SK-N-SH treated with all-trans-retinoic acid at 6 μM for 48 hours (cell line): ENCODE results near the gene GALNTL6.

Source experiments
- ATAC-seq: fragments of 200-7000 bp; cut with Tn5 transposase; 3 replicates; pipeline ENCODE4 v1.9.1; 2020; ENCODE audit warnings: mild to moderate bottlenecking, moderate library complexity
- ARNTL ChIP-seq: fragments of 450-650 bp; formaldehyde crosslinking; IDR thresholded peaks from 2 replicates; pipeline ENCODE4 v1.5.0; 2020; ENCODE audit warnings: low read depth, mild to moderate bottlenecking, moderate library complexity, borderline replicate concordance
- BACH2 ChIP-seq: fragments of 250-450 bp; sonication (Bioruptor Pico); IDR thresholded peaks from 2 replicates; pipeline ENCODE4 v1.9.0; 2021; ENCODE audit warnings: mild to moderate bottlenecking, borderline replicate concordance
- CSDC2 ChIP-seq: fragments of 250-450 bp; sonication (Bioruptor Pico); IDR thresholded peaks from 2 replicates; pipeline ENCODE4 v1.5.0; 2020; ENCODE audit warnings: mild to moderate bottlenecking, moderate library complexity
- ESRRG ChIP-seq: fragments of 250-450 bp; sonication (Bioruptor Pico); IDR thresholded peaks from 2 replicates; pipeline ENCODE4 v1.6.1; 2021; ENCODE audit warnings: mild to moderate bottlenecking
- GLIS3 ChIP-seq: fragments of 250-450 bp; sonication (Bioruptor Pico); IDR thresholded peaks from 2 replicates; pipeline ENCODE4 v1.5.0; 2020; ENCODE audit warnings: mild to moderate bottlenecking, moderate library complexity
- ISL1 ChIP-seq: fragments of 250-450 bp; sonication (Bioruptor Pico); IDR thresholded peaks from 2 replicates; pipeline ENCODE4 v2.1.2; 2022; ENCODE audit warnings: mild to moderate bottlenecking, moderate library complexity
- OSR1 ChIP-seq: fragments of 250-450 bp; sonication (Bioruptor Pico); IDR thresholded peaks from 2 replicates; pipeline ENCODE4 v1.8.0; 2022; ENCODE audit warnings: moderate library complexity, mild to moderate bottlenecking, inconsistent platforms
- PPARA ChIP-seq: fragments of 250-450 bp; sonication (Bioruptor Pico); IDR thresholded peaks from 2 replicates; pipeline ENCODE4 v1.5.0; 2020; ENCODE audit warnings: mild to moderate bottlenecking, borderline replicate concordance
- RARB ChIP-seq: fragments of 250-450 bp; sonication (Bioruptor Pico); IDR thresholded peaks from 2 replicates; pipeline ENCODE4 v1.8.0; 2021; ENCODE audit warnings: mild to moderate bottlenecking, moderate library complexity
- SNAI2 ChIP-seq: fragments of 250-450 bp; sonication (Bioruptor Pico); IDR thresholded peaks from 2 replicates; pipeline ENCODE4 v1.5.0; 2020; ENCODE audit warnings: mild to moderate bottlenecking, moderate library complexity
- TCF4 ChIP-seq: fragments of 250-450 bp; sonication (Bioruptor Pico); IDR thresholded peaks from 2 replicates; pipeline ENCODE4 v1.8.0; 2021; ENCODE audit warnings: mild to moderate bottlenecking, moderate library complexity, borderline replicate concordance
- ZC3H10 ChIP-seq: fragments of 250-450 bp; sonication (Bioruptor Pico); IDR thresholded peaks from 2 replicates; pipeline ENCODE4 v1.5.1; 2021; ENCODE audit warnings: mild to moderate bottlenecking, moderate library complexity
- ZFP3 ChIP-seq: fragments of 250-450 bp; sonication (Bioruptor Pico); IDR thresholded peaks from 2 replicates; pipeline ENCODE4 v1.5.0; 2020; ENCODE audit warnings: mild to moderate bottlenecking, moderate library complexity
- ZFP30 ChIP-seq: fragments of 450-650 bp; formaldehyde crosslinking; IDR thresholded peaks from 2 replicates; pipeline ENCODE4 v1.5.0; 2022; ENCODE audit warnings: mild to moderate bottlenecking, moderate library complexity
- ZNF565 ChIP-seq: fragments of 450-650 bp; formaldehyde crosslinking; conservative IDR thresholded peaks from 2 replicates; pipeline ENCODE4 v1.5.0; 2020; ENCODE audit warnings: low read depth, mild to moderate bottlenecking, moderate library complexity
- ZNF70 ChIP-seq: fragments of 450-650 bp; formaldehyde crosslinking; IDR thresholded peaks from 2 replicates; pipeline ENCODE4 v1.5.0; 2020; ENCODE audit warnings: mild to moderate bottlenecking, moderate library complexity
- ZNF8 ChIP-seq: fragments of 450-650 bp; formaldehyde crosslinking; IDR thresholded peaks from 2 replicates; pipeline ENCODE4 v1.5.0; 2020; ENCODE audit warnings: mild to moderate bottlenecking, moderate library complexity
- TF ChIP-seq, protein P1 (sequence below): fragments of 250-450 bp; sonication (Bioruptor Pico); IDR thresholded peaks from 2 replicates; pipeline ENCODE4 v1.5.1; 2021; ENCODE audit warnings: mild to moderate bottlenecking, moderate library complexity
- TF ChIP-seq, protein P2 (sequence below): fragments of 250-450 bp; sonication (Bioruptor Pico); IDR thresholded peaks from 2 replicates; pipeline ENCODE4 v1.8.0; 2020; ENCODE audit warnings: mild to moderate bottlenecking, moderate library complexity, borderline replicate concordance
- TF ChIP-seq, protein P3 (sequence below): fragments of 250-450 bp; sonication (Bioruptor Pico); IDR thresholded peaks from 2 replicates; pipeline ENCODE4 v1.5.1; 2020; ENCODE audit warnings: low read depth, mild to moderate bottlenecking, moderate library complexity
- TF ChIP-seq, protein P4 (sequence below): fragments of 250-450 bp; sonication (Bioruptor Pico); IDR thresholded peaks from 2 replicates; pipeline ENCODE4 v1.5.0; 2020; ENCODE audit warnings: mild to moderate bottlenecking, moderate library complexity
- TF ChIP-seq, protein P5 (sequence below): fragments of 250-450 bp; sonication (Bioruptor Pico); IDR thresholded peaks from 2 replicates; pipeline ENCODE4 v1.8.0; 2021; ENCODE audit warnings: low read depth, mild to moderate bottlenecking, moderate library complexity, borderline replicate concordance

Gene GALNTL6

DNA sequence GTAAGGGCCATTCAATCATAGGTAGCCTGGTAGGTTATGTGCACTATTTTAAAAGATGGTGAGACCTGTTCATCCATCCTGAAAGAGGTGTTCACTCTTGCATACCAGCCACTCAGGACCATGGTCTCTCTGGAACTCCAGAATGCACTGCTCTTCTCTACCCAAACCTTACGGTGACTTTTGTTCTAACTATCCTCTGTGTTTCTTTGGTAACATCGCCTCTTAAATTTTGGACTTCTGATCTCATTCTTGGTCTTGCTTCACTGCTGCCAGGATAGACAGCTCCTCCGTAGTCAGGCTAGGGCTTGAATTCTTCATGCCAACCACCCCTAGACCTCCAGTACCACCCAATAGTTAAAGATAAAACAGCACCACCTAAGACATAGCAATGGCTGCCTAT is 1009.1 kb downstream of the GALNTL6 start:
- no peak for ATAC-seq
- TF ChIP-seq, protein P1, sequence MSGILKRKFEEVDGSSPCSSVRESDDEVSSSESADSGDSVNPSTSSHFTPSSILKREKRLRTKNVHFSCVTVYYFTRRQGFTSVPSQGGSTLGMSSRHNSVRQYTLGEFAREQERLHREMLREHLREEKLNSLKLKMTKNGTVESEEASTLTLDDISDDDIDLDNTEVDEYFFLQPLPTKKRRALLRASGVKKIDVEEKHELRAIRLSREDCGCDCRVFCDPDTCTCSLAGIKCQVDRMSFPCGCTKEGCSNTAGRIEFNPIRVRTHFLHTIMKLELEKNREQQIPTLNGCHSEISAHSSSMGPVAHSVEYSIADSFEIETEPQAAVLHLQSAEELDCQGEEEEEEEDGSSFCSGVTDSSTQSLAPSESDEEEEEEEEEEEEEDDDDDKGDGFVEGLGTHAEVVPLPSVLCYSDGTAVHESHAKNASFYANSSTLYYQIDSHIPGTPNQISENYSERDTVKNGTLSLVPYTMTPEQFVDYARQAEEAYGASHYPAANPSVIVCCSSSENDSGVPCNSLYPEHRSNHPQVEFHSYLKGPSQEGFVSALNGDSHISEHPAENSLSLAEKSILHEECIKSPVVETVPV = no peak
- TF ChIP-seq, protein P2, sequence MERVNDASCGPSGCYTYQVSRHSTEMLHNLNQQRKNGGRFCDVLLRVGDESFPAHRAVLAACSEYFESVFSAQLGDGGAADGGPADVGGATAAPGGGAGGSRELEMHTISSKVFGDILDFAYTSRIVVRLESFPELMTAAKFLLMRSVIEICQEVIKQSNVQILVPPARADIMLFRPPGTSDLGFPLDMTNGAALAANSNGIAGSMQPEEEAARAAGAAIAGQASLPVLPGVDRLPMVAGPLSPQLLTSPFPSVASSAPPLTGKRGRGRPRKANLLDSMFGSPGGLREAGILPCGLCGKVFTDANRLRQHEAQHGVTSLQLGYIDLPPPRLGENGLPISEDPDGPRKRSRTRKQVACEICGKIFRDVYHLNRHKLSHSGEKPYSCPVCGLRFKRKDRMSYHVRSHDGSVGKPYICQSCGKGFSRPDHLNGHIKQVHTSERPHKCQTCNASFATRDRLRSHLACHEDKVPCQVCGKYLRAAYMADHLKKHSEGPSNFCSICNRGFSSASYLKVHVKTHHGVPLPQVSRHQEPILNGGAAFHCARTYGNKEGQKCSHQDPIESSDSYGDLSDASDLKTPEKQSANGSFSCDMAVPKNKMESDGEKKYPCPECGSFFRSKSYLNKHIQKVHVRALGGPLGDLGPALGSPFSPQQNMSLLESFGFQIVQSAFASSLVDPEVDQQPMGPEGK (CRISPR knock-in tag) = no peak
- TF ChIP-seq ZNF565 (CRISPR knock-in tag) = no peak
- TF ChIP-seq, protein P3, sequence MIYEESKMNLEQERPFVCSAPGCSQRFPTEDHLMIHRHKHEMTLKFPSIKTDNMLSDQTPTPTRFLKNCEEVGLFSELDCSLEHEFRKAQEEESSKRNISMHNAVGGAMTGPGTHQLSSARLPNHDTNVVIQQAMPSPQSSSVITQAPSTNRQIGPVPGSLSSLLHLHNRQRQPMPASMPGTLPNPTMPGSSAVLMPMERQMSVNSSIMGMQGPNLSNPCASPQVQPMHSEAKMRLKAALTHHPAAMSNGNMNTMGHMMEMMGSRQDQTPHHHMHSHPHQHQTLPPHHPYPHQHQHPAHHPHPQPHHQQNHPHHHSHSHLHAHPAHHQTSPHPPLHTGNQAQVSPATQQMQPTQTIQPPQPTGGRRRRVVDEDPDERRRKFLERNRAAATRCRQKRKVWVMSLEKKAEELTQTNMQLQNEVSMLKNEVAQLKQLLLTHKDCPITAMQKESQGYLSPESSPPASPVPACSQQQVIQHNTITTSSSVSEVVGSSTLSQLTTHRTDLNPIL = no peak
- TF ChIP-seq TCF4 (CRISPR knock-in tag) = no peak
- TF ChIP-seq ZNF8 (CRISPR knock-in tag) = no peak
- TF ChIP-seq ZFP30 (CRISPR knock-in tag) = no peak
- TF ChIP-seq CSDC2 (CRISPR knock-in tag) = no peak
- TF ChIP-seq ISL1 (CRISPR knock-in tag) = no peak
- no peak for TF ChIP-seq ARNTL (CRISPR knock-in tag)
- TF ChIP-seq RARB (CRISPR knock-in tag) = no peak
- no peak for TF ChIP-seq OSR1 (CRISPR knock-in tag)
- no peak for TF ChIP-seq GLIS3
- TF ChIP-seq, protein P4, sequence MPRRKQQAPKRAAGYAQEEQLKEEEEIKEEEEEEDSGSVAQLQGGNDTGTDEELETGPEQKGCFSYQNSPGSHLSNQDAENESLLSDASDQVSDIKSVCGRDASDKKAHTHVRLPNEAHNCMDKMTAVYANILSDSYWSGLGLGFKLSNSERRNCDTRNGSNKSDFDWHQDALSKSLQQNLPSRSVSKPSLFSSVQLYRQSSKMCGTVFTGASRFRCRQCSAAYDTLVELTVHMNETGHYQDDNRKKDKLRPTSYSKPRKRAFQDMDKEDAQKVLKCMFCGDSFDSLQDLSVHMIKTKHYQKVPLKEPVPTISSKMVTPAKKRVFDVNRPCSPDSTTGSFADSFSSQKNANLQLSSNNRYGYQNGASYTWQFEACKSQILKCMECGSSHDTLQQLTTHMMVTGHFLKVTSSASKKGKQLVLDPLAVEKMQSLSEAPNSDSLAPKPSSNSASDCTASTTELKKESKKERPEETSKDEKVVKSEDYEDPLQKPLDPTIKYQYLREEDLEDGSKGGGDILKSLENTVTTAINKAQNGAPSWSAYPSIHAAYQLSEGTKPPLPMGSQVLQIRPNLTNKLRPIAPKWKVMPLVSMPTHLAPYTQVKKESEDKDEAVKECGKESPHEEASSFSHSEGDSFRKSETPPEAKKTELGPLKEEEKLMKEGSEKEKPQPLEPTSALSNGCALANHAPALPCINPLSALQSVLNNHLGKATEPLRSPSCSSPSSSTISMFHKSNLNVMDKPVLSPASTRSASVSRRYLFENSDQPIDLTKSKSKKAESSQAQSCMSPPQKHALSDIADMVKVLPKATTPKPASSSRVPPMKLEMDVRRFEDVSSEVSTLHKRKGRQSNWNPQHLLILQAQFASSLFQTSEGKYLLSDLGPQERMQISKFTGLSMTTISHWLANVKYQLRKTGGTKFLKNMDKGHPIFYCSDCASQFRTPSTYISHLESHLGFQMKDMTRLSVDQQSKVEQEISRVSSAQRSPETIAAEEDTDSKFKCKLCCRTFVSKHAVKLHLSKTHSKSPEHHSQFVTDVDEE = no peak

DNA sequence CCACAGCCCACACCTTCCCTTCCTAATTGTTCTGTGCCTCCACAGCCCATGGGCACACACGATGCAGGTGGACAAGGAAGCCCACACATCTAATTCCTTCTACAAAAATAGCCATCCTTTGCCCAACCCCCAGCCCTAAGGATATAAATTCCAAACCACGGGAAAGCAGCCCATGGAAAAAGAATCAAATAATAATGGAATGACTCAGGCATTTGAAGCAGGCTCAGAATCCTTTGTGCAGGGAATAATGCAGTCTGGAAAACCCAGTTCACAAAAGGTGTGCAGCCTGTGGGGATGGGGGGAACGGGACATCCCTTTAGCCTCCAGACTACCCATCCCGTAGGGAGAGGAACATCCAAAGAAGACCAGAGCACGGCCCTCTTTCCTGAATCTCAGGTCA is 1013.1 kb downstream of the GALNTL6 start:
- TF ChIP-seq TCF4 (CRISPR knock-in tag) (no peak), ZFP3 (CRISPR knock-in tag) (no peak), ZFP30 (CRISPR knock-in tag) (no peak), RARB (CRISPR knock-in tag) (no peak), ESRRG (no peak), ISL1 (CRISPR knock-in tag) (no peak), ZNF8 (CRISPR knock-in tag) (no peak), GLIS3 (no peak), SNAI2 (no peak), ZNF565 (CRISPR knock-in tag) (no peak), ZNF70 (CRISPR knock-in tag) (no peak), OSR1 (CRISPR knock-in tag) (no peak), BACH2 (no peak), ZC3H10 (CRISPR knock-in tag) (no peak), PPARA (no peak), ARNTL (CRISPR knock-in tag) (no peak)
- TF ChIP-seq, protein P1 = no peak
- TF ChIP-seq, protein P4 = no peak
- TF ChIP-seq, protein P5, sequence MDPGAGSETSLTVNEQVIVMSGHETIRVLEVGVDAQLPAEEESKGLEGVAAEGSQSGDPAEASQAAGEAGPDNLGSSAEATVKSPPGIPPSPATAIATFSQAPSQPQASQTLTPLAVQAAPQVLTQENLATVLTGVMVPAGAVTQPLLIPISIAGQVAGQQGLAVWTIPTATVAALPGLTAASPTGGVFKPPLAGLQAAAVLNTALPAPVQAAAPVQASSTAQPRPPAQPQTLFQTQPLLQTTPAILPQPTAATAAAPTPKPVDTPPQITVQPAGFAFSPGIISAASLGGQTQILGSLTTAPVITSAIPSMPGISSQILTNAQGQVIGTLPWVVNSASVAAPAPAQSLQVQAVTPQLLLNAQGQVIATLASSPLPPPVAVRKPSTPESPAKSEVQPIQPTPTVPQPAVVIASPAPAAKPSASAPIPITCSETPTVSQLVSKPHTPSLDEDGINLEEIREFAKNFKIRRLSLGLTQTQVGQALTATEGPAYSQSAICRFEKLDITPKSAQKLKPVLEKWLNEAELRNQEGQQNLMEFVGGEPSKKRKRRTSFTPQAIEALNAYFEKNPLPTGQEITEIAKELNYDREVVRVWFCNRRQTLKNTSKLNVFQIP (CRISPR knock-in tag) = no peak
- TF ChIP-seq, protein P3 = no peak
- TF ChIP-seq, all 23 proteins: peak for 0
- ATAC-seq = no peak
